OCI-LY7 (cell line): Measurements from ENCODE around the gene TSSK3. TPM values are rescaled to one million over a fixed set of nuclear protein-coding genes. Genes with fewer than 3 reads are reported as not detected.

Experiments
- BruUV-seq: library from RNA; stranded (reverse); fragments of 400-500 nt; replicated peaks from 2 replicates; lab custom pipeline; 2021; lab: Mats Ljungman, UMichigan
- CTCF ChIA-PET: fragments of 300-600 bp; sonication (Branson Sonifier 250); formaldehyde crosslinking; loops from one replicate; lab custom pipeline; 2022; ENCODE audit warnings: antibody characterized with exemption; ENCODE audit not compliant: unreplicated experiment; lab: Charles Lee
- POLR2A ChIA-PET: fragments of 300-600 bp; sonication (Branson Sonifier 250); formaldehyde crosslinking; loops from one replicate; lab custom pipeline; 2022; ENCODE audit warnings: antibody characterized with exemption; lab: Charles Lee
- DNase-seq: peaks from one replicate; pipeline ENCODE4 v3.0.0-alpha.2; 2015; ENCODE audit warnings: low spot score
- H2AFZ ChIP-seq: fragments of 200-600 bp; sonication (generic), shearing (Covaris generic); 2 replicates; pipeline ENCODE4 v1.6.1; 2014; ENCODE audit warnings: mild to moderate bottlenecking, antibody characterized with exemption, low read length, moderate library complexity
- H3K27ac ChIP-seq: fragments of 200-600 bp; sonication (generic); 2 replicates; pipeline ENCODE4 v1.5.1; 2014; ENCODE audit warnings: mixed run types, low read depth, mild to moderate bottlenecking, moderate library complexity, low read length, inconsistent platforms; ENCODE audit not compliant: poor library complexity, severe bottlenecking
- H3K36me3 ChIP-seq: fragments of 200-600 bp; sonication (generic); 2 replicates; pipeline ENCODE4 v1.6.1; 2014; ENCODE audit warnings: mild to moderate bottlenecking, antibody characterized with exemption, low read length, moderate library complexity, mixed read lengths; ENCODE audit not compliant: insufficient read depth
- H3K4me1 ChIP-seq: fragments of 200-600 bp; sonication (generic); 2 replicates; pipeline ENCODE4 v1.5.1; 2014; ENCODE audit warnings: mild to moderate bottlenecking, low read length; ENCODE audit not compliant: insufficient read depth, poor library complexity, severe bottlenecking
- H3K4me2 ChIP-seq: fragments of 200-600 bp; sonication (generic); 2 replicates; pipeline ENCODE4 v1.6.1; 2014; ENCODE audit warnings: mild to moderate bottlenecking, low read length
- H3K4me3 ChIP-seq: fragments of 200-600 bp; sonication (generic); 2 replicates; pipeline ENCODE4 v1.5.1; 2014; ENCODE audit warnings: mild to moderate bottlenecking, low read depth, low read length; ENCODE audit not compliant: poor library complexity, severe bottlenecking
- H3K79me2 ChIP-seq: fragments of 200-600 bp; sonication (generic); 2 replicates; pipeline ENCODE4 v1.6.1; 2016; ENCODE audit warnings: low read depth, mild to moderate bottlenecking, low read length, moderate library complexity, mixed read lengths; ENCODE audit not compliant: insufficient read depth
- H3K9me2 ChIP-seq: fragments of 200-600 bp; sonication (generic); 2 replicates; pipeline ENCODE4 v1.6.1; 2016; ENCODE audit warnings: mild to moderate bottlenecking, low read length, mixed read lengths; ENCODE audit not compliant: insufficient read depth
- H3K9me3 ChIP-seq: fragments of 200-600 bp; sonication (generic); 2 replicates; pipeline ENCODE4 v1.6.1; 2014; ENCODE audit warnings: mild to moderate bottlenecking, mixed run types, low read length, mixed read lengths
- H4K20me1 ChIP-seq: fragments of 200-600 bp; sonication (generic); 2 replicates; pipeline ENCODE4 v1.6.1; 2014; ENCODE audit warnings: mild to moderate bottlenecking, antibody characterized with exemption, low read length, moderate library complexity, mixed read lengths; ENCODE audit not compliant: insufficient read depth
- EZH2phosphoT487 ChIP-seq: fragments of 200-600 bp; sonication (generic); IDR thresholded peaks from 2 replicates; pipeline ENCODE4 v1.6.1; 2018; ENCODE audit warnings: low read depth, borderline replicate concordance, mild to moderate bottlenecking, mixed run types, antibody characterized with exemption, low read length, moderate library complexity, mixed read lengths
- intact Hi-C: fragments of 100-400 bp; cut with micrococcal nuclease; formaldehyde crosslinking; loops from one replicate; pipeline ENCODE4 v1.10.0; 2022; ENCODE audit not compliant: unreplicated experiment
- total RNA-seq, 2 experiments: library from RNA; depleted of rRNA in 1 of 2; stranded (reverse); fragments of >200 nt in 1 of 2; shearing (Covaris generic) in 1 of 2; gene quantifications; 2 replicates each; pipeline ENCODE4 v1.2.3, GENCODE V29; 2014 to 2022
- TF ChIP-seq, protein P1 (sequence below): fragments of 200-600 bp; sonication (generic); conservative IDR thresholded peaks from 2 replicates; pipeline ENCODE4 v1.5.1; 2014; ENCODE audit warnings: mild to moderate bottlenecking, antibody characterized with exemption, low read length, moderate library complexity, mixed read lengths

The TSSK3 gene
- total RNA-seq, 2 experiments from 2014 or later: 2.0 to 7.8 TPM

DNA sequence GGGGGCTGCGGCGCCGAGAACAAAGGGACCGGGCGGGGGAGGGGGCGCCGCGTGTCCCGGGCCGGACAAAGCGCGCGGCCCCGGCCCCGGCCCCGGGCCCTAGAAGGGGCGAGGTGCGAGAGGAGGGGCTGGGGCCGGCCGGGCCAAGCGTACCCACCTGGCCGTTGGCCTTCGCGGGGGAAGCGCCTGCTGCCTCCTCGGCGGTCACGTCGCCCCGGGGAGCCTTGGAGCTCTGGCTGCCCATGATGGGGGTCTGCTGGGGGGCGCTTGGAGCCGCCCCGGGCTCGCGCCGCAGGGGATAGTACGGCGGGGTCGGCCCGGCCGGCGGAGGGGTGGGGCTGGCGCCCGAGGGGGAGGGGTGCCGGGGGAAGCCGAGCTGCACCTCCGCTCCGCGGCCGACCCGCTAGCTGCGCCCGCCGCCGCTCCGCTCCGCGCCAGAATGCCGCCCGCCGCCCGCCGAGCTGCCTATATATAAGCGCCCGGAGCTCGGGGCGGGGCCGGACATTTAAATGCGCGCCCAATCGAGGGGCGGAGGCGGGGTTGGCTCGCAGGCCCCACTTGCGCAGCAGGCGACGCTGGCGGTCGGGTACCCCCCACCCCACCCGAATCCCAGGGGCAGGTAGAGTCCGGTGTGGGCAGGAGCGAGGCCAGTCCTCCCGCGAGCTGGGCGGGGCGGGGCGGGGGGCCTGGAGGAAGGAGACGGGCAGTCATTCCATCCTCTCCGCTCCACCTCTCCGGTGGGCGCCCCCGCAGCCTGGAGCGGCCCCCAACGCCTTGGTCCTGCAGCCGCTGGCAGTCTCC, 26.3 kb upstream of the TSSK3 start, which contains the start of gene MARCKSL1:
MARCKSL1 (minus strand) TSS at position 444 of the 801 bp plus-strand sequence; CDS start at position 244, 200 bp downstream.
- Histone ChIP-seq H3K9me2 (no peaks in the 10 kb centered on the region), H2AFZ (no peak within 1 kb of the TSS), H3K36me3 (peaks cover 40% of the 10 kb centered on the region), H3K79me2 (peaks cover 27% of the 10 kb centered on the region), H3K9me3 (no peaks in the 10 kb centered on the region), H3K27ac (peak within 1 kb of the TSS; percentile 64), H3K4me1 (peaks cover 50% of the 10 kb centered on the region), H4K20me1 (peaks cover 10% of the 10 kb centered on the region), H3K4me3 (peak within 1 kb of the TSS; percentile 85), H3K4me2 (peak within 1 kb of the TSS; percentile 99)
- intact Hi-C loops: loop anchor here (1.0 to 5.0 kb wide), 5 partner anchors 15 to 481 kb away; partner anchors contain the start of genes HDAC1, S100PBP and YARS1
- ChIA-PET CTCF (interaction anchor here (0.7 to 0.9 kb wide), 3 partner anchors 9 to 135 kb away, joined by 3 read pairs; no protein-coding TSS in a partner anchor), POLR2A (interaction anchor here (0.5 to 1.6 kb wide), 14 partner anchors 11 to 551 kb away, joined by 3 to 8 read pairs (median 4); no protein-coding TSS in a partner anchor)
- TF ChIP-seq, protein P1, sequence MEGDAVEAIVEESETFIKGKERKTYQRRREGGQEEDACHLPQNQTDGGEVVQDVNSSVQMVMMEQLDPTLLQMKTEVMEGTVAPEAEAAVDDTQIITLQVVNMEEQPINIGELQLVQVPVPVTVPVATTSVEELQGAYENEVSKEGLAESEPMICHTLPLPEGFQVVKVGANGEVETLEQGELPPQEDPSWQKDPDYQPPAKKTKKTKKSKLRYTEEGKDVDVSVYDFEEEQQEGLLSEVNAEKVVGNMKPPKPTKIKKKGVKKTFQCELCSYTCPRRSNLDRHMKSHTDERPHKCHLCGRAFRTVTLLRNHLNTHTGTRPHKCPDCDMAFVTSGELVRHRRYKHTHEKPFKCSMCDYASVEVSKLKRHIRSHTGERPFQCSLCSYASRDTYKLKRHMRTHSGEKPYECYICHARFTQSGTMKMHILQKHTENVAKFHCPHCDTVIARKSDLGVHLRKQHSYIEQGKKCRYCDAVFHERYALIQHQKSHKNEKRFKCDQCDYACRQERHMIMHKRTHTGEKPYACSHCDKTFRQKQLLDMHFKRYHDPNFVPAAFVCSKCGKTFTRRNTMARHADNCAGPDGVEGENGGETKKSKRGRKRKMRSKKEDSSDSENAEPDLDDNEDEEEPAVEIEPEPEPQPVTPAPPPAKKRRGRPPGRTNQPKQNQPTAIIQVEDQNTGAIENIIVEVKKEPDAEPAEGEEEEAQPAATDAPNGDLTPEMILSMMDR: no peak
- no peak for TF ChIP-seq EZH2phosphoT487
- peak; percentile 85 for DNase-seq
- BruUV-seq: no TSS peak

DNA sequence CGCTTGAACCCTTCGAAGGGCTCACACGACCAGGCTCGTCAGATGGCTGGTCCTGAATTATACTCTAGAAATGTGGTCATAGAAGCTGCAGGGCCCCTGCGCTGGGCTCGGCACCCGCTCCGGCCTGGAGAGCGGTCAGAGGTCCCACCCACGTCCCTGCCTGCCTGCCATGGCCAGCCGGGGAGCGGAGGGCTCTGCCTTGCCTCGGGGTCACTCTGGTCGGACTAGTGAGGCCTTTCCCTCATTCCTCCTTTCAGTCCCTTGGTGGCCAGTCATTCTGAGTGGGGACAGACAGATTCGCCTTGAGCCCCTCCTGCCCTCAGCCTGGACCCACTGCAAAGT, 25.8 kb upstream of the TSSK3 start:
- H3K9me2 ChIP-seq: no peaks in the 10 kb centered on the region
- no peak overlapping the region for H2AFZ ChIP-seq
- CTCF ChIA-PET: interaction anchor here (0.7 to 0.9 kb wide), 3 partner anchors 9 to 135 kb away, joined by 3 read pairs; no protein-coding TSS in a partner anchor
- peak overlapping the region; percentile 85 for H3K4me3 ChIP-seq
- no peak overlapping the region for H3K27ac ChIP-seq
- H3K9me3 ChIP-seq: no peaks in the 10 kb centered on the region
- H3K36me3 ChIP-seq: peaks cover 35% of the 10 kb centered on the region
- H3K79me2 ChIP-seq: peaks cover 27% of the 10 kb centered on the region
- H4K20me1 ChIP-seq: peaks cover 10% of the 10 kb centered on the region
- H3K4me2 ChIP-seq: peak overlapping the region; percentile 99
- DNase-seq: no peak
- TF ChIP-seq, protein P1: no peak
- TF ChIP-seq EZH2phosphoT487: no peak
- POLR2A ChIA-PET: interaction anchor here (0.6 to 1.6 kb wide), 11 partner anchors 11 to 381 kb away, joined by 3 to 8 read pairs (median 4); partner anchors contain the start of gene LCK
- BruUV-seq: no TSS peak
- peaks cover 50% of the 10 kb centered on the region for H3K4me1 ChIP-seq
- intact Hi-C loops: loop anchor here (1.0 to 5.0 kb wide), 3 partner anchors 15 to 481 kb away; partner anchors contain the start of genes S100PBP and YARS1
